GM12801 (cell line): ENCODE results near the gene BACE1-AS.

Experiments
- TF ChIP-seq, protein P1 (sequence below): IDR thresholded peaks from one replicate; pipeline ENCODE4 v1.5.1; 2011; ENCODE audit warnings: control low read depth; ENCODE audit not compliant: insufficient read length; ENCODE audit errors: extremely low read depth

BACE1-AS gene

DNA sequence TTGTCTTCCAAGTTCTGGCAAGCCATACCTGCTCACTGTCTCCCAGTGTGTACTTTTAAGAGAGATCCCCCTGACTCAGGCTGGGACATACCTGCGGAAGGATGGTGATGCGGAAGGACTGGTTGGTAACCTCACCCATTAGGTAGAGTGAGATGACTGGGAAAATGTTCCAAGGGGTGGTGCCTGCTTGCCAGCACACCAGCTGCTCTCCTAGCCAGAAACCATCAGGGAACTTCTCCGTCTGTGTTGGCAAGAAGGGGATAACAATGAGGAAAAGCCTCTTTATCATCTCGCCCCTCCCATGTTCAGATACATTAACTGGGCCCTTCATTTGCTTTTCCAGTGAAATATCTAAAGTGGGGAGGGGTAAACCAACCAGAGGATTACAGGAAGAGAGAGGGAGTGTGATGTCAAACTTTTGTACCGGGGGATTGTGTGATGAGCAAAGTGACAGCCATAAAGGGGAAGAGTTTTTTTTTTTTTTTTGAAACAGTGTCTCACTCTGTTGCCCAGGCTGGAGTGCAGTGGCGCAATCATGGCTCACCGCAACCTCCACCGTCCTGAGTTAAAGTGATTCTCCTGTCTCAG is at the start of gene BACE1-AS:
BACE1-AS (plus strand) TSS at position 538 of the 588 bp plus-strand sequence.
- TF ChIP-seq, protein P1, sequence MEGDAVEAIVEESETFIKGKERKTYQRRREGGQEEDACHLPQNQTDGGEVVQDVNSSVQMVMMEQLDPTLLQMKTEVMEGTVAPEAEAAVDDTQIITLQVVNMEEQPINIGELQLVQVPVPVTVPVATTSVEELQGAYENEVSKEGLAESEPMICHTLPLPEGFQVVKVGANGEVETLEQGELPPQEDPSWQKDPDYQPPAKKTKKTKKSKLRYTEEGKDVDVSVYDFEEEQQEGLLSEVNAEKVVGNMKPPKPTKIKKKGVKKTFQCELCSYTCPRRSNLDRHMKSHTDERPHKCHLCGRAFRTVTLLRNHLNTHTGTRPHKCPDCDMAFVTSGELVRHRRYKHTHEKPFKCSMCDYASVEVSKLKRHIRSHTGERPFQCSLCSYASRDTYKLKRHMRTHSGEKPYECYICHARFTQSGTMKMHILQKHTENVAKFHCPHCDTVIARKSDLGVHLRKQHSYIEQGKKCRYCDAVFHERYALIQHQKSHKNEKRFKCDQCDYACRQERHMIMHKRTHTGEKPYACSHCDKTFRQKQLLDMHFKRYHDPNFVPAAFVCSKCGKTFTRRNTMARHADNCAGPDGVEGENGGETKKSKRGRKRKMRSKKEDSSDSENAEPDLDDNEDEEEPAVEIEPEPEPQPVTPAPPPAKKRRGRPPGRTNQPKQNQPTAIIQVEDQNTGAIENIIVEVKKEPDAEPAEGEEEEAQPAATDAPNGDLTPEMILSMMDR: no peak

DNA sequence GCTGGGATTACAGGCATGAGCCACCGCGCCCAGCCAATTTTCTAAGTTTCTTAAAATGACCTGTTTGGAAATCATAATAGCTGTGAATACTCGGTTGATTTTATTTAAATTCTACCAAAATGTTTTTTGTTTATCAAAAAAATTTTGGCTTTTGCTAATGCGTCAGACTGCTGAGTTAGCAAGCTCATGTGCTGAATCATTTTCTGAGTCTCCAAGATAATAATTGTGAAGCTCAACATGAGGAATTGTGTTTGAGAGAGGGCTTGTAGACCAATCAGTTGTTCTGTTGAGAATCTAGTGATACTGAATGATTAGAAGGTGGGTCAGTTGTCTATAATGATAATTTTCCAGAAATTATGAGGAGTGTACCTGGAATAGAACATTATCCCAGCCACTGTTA is 42.8 kb upstream of the BACE1-AS start:
- TF ChIP-seq, protein P1: no peak

DNA sequence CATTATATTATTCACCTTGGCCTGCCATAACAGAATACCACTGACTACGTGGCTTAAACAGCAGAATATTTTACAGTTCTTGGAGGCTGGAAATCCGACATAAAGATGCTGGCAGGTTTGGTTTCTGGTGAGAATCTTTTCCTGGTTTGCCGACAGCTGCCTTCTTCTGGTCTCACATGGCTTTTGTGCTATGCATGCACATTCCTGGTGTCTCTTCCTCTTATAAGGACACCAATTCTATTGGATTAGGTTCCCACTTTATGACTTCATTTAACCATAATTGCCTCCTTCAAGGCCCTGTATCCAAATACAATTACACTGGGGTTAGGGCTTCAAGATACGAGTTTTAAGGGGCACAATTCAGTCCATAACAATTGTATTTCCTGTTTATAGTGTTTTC is 41.6 kb upstream of the BACE1-AS start:
- TF ChIP-seq, protein P1: no peak

DNA sequence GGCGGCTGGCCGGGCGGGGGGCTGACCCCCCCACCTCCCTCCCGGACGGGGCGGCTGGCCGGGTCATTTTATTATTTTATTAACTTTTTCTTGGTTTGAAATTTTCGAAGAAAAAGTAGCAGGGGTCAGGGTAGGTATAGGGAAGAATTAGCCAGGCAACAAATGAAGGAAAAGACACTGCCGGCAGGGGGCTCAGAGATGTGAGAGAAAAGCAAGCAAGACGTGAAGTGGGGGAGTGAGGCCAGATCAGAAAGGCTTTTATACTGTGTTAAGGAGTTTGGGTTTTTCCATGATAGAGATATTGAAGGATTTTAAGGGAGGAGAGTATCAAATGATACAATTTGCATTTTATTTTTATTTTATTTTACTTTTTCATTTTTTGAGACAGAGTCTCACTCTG is 39.6 kb upstream of the BACE1-AS start:
- TF ChIP-seq, protein P1: no peak

DNA sequence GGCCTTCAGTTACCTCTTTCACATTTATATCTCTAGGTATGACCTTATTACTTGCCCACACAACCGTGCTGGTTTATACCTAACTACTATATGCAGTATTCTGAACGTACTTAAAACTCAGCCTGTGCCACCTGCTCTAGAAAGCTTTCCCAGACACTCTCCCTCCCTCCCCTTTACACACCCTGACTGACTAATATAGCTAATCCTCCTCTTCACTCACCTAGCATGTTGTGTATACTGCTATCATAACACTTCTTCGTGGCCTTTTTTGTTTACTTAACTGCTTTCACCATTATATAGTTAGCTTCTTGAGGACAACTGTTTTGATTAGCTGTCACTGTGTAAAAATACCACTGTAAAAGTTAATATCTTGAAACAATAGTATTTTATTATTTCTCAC is 35.2 kb upstream of the BACE1-AS start:
- TF ChIP-seq, protein P1: no peak

DNA sequence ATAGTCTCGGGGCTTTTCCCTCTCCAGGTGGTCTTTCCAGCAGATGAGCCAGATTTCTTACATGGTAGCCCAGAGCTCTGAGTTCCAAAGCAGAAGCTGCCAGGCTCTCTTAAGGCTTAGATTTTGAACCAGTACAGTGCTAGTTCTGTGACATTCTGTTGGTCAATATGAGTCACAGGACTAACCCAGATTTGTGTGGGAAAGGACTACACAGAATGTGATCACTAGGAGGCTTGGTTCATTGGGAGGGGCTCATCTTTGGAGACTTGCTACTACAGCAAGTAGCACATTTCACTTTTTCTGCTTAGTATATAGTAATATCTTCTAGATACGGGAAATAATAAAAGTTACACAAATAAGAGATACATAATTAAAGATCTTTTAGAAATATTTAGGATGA is 34.6 kb upstream of the BACE1-AS start:
- TF ChIP-seq, protein P1: no peak

DNA sequence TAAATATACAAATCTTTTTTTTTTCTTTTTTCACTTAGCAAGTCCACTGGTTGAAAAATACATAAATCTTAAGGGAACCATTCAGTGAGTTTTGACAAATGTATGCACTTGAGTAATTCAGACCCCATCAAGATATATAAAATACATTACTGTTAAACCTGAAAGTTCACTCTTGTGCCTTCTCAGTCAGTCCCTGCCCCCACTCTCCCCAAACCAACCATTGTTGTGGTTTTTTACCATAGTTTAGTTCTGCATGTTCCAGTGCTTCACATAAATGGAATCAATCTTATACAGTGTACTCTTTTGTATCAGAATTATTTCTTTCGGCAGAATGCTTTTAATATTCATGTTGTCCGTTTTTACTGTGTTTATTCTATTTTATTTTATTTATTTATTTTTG is 32.6 kb upstream of the BACE1-AS start:
- TF ChIP-seq, protein P1: no peak
